ENCODE results near the gene DMRT1.

DMRT1 gene

DNA sequence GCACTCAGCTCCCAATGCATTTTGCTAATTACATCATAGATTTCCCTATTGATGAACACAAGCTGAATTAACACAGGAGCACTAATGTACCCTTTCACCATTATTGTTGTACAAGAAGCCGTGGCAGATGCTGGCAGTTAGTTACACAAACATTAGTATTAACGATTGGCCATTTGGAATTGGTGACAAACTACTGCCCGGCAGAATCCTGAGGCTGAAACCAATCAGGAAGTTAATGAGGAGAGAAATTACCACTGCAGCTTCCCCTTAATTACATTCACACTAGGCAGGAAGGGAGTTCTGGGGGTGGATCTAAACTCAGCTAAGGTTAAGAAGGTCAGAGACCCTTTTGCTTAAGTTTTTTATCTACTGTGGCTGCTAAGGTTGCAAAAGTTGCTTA, 125.4 kb downstream of the DMRT1 start:
- TF ChIP-seq, protein P1, sequence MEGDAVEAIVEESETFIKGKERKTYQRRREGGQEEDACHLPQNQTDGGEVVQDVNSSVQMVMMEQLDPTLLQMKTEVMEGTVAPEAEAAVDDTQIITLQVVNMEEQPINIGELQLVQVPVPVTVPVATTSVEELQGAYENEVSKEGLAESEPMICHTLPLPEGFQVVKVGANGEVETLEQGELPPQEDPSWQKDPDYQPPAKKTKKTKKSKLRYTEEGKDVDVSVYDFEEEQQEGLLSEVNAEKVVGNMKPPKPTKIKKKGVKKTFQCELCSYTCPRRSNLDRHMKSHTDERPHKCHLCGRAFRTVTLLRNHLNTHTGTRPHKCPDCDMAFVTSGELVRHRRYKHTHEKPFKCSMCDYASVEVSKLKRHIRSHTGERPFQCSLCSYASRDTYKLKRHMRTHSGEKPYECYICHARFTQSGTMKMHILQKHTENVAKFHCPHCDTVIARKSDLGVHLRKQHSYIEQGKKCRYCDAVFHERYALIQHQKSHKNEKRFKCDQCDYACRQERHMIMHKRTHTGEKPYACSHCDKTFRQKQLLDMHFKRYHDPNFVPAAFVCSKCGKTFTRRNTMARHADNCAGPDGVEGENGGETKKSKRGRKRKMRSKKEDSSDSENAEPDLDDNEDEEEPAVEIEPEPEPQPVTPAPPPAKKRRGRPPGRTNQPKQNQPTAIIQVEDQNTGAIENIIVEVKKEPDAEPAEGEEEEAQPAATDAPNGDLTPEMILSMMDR (IDR thresholded peaks at IDR 0.05; ENCODE audit: extremely low read depth, missing control alignments): no peak
- no peak for DNase-seq (ENCODE audit: low spot score)

DNA sequence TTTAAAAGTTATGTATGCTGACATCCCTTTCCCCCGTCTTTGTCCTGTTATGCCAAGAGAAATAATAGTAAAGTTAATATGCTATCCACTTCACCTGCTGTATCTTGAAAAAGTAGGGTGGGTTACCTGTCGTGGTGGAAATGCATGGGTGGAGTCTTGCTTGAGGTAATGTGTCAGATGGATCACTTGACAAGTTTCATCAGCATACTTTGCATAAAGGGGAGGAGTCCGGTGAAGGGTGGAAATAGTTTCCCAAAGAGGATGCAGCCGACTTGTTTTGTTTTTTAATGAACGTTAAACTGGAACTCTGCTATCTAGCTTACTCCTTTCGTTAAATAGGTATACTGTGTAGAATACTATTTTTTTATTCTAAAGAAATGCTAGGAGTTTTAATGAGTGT, 125.9 kb downstream of the DMRT1 start:
- no peak for DNase-seq (ENCODE audit: low spot score)

DNA sequence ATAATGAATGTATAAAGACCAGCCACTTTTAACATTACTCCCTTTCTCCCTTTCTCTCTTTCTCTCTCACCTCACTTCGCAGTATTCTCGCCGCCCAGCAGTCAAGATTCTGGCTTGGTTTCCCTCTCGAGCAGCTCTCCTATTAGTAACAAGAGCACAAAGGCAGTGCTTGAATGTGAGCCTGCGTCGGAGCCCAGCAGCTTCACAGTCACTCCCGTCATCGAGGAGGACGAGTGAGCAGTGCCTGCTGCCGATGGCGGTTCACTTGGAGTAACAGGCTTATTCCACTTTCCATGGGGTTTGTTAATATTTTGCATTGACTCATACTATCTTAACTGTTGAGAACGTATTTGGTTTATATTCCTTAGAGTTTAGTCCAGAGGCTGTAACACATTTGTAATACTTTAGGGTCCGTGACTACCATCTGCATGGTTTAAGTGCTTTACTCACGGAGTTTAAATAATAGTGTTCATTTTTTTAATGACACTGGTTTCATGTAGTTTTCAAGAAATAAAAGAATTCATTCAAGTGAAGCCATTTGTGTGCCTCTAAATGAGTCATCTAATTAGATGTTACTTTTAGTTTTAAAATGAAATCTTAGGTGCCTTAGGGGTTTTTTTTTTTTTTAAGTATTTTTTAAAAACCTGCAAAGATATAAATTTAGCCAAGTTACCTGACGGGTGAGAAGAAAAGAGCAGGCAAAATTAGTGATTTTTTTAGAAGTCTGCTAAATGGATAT, 126.6 kb downstream of the DMRT1 start:
- DNase-seq (ENCODE audit: low spot score): no peak
- TF ChIP-seq, protein P1 (IDR thresholded peaks at IDR 0.05; ENCODE audit: extremely low read depth, missing control alignments): no peak

More for the DNA sequence above, 125.9 kb downstream of the DMRT1 start:
- TF ChIP-seq, protein P1 (IDR thresholded peaks at IDR 0.05; ENCODE audit: extremely low read depth, missing control alignments): no peak

GRCh38 chr9:969310-970150, 128.0 kb downstream of the DMRT1 start:
- TF ChIP-seq, protein P1 (IDR thresholded peaks at IDR 0.05; ENCODE audit: extremely low read depth, missing control alignments): no peak
- peak; percentile 29 for DNase-seq (ENCODE audit: low spot score)

DNA sequence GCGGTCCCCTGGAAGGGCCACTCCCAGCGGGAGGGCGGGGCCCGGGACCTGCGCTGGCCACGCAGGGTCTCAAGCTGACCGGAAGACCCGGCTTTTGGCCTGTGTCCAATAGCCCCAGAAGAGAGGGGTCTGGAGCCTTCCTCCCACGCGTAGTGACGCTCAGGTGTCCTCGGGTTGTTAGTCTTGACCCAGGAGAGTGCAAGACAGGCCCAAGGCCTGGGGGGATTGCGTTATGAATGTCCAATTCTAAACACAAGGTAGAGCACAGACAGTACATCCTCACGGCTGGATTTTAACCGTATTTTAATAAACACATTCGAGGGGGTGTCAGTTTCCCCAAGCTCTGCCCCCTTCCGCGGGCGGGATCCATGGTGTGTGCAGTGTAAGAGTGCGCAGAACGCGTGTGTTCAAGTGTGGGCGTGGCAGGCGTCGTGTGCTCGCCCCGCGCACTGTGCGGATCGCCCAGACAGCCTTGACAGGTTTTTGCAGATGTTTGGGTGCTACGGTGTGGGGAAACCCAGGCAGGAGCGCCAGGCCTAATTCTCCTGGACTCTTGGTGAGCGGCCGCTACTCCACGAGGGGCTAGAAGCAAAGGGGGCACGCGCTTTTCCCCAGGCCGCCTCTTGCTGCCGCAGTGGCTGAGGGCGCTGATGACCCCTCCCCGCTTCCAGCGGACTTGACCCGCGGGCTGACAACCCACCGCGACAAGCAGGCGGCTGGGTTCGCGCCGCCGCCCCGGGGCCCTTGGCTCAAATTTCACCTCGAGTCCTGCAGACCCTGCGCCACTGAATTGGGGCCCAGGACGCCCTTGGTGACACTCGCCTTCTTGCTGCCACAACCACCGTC, 128.9 kb downstream of the DMRT1 start:
- no peak for DNase-seq (ENCODE audit: low spot score)
- TF ChIP-seq, protein P1 (IDR thresholded peaks at IDR 0.05; ENCODE audit: extremely low read depth, missing control alignments): no peak

- TF ChIP-seq, protein P1 (IDR thresholded peaks at IDR 0.05; ENCODE audit: extremely low read depth, missing control alignments): no peak
- peak; percentile 41 for DNase-seq (ENCODE audit: low spot score)
Measured at GRCh38 chr9:971901-972500, 130.5 kb downstream of the DMRT1 start.
